HG03196 (cell line): ENCODE data around the gene COL5A1.
"Not testable (repeated sequence)": the region's sequence is repeated elsewhere in the genome, so short reads cannot be mapped to it uniquely, and the experiment has no call there.

Experiments
- ATAC-seq: cut with Tn5 transposase; IDR thresholded peaks from one replicate; pipeline ENCODE4 v1.9.1; 2021; ENCODE audit not compliant: unreplicated experiment

COL5A1 gene

GRCh38 chr9:134655586-134656333 is 14.2 kb downstream of the COL5A1 start:
- ATAC-seq, result no peak

- ATAC-seq, result no peak
Observed at GRCh38 chr9:134656334-134657006, 14.9 kb downstream of the COL5A1 start.

GRCh38 chr9:134657666-134658377 is 16.2 kb downstream of the COL5A1 start:
- no peak for ATAC-seq

GRCh38 chr9:134658378-134658955 is 16.9 kb downstream of the COL5A1 start:
- no peak for ATAC-seq

- ATAC-seq, result no peak
Observed at GRCh38 chr9:134659688-134660131, 18.1 kb downstream of the COL5A1 start.

GRCh38 chr9:134660407-134660806 is 18.8 kb downstream of the COL5A1 start:
- ATAC-seq, result no peak

GRCh38 chr9:134661299-134661698 is 19.7 kb downstream of the COL5A1 start:
- no peak for ATAC-seq

GRCh38 chr9:134661791-134662142 is 20.2 kb downstream of the COL5A1 start:
- no peak for ATAC-seq

GRCh38 chr9:134662143-134662876 is 20.7 kb downstream of the COL5A1 start:
- ATAC-seq, result no peak

- ATAC-seq, result no peak
Observed at GRCh38 chr9:134663084-134663483, 21.5 kb downstream of the COL5A1 start.

- no peak for ATAC-seq
Observed at GRCh38 chr9:134663753-134664415, 22.3 kb downstream of the COL5A1 start.

GRCh38 chr9:134664446-134664845 is 22.8 kb downstream of the COL5A1 start:
- ATAC-seq, result no peak

GRCh38 chr9:134666208-134666607 is 24.6 kb downstream of the COL5A1 start:
- no peak for ATAC-seq

- no peak for ATAC-seq
Observed at GRCh38 chr9:134666831-134667230, 25.2 kb downstream of the COL5A1 start.

GRCh38 chr9:134668977-134669376 is 27.4 kb downstream of the COL5A1 start:
- not testable (repeated sequence) for ATAC-seq

GRCh38 chr9:134669399-134669955 is 27.9 kb downstream of the COL5A1 start:
- no peak for ATAC-seq

- no peak for ATAC-seq
Observed at GRCh38 chr9:134670042-134670525, 28.5 kb downstream of the COL5A1 start.

GRCh38 chr9:134670851-134671281 is 29.3 kb downstream of the COL5A1 start:
- ATAC-seq, result no peak

GRCh38 chr9:134671341-134672113 is 29.9 kb downstream of the COL5A1 start:
- no peak for ATAC-seq
